HG03571 (cell line): ENCODE results near the gene SLC2A6.

Source experiments
- ATAC-seq: cut with Tn5 transposase; IDR thresholded peaks from one replicate; pipeline ENCODE4 v1.9.1; 2021; ENCODE audit not compliant: unreplicated experiment

The SLC2A6 gene

DNA sequence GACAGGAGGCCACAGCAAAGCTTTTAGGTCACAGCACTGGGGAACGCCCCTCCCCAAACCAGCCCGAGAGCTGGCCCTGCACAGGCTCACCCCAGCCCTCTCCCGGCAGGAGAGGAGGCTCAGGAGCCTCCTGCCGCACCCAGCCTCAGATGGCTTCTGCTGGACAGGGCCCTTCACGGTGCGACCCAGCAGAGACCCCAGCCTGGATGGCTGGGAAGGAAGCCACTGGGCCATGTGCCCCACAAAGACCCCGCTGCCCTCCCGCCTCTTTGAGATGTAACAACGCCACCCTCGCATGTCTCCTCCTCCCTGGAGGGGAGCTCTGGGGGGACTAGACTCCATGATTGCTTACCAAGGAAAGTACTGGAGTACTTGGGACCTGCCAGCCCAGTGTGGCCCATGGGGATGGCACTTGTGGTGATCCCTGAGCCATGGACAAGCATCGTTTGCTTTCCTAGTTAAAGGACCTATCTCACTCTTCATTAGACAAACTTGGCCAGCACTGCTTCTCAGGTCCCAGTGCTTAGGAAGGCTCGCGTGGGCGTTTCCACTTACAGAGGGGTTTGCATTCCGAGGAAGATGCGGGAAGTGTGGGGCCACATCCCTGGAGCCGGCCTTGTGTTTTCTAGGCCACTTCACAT, 36.8 kb upstream of the SLC2A6 start:
- no peak for ATAC-seq

DNA sequence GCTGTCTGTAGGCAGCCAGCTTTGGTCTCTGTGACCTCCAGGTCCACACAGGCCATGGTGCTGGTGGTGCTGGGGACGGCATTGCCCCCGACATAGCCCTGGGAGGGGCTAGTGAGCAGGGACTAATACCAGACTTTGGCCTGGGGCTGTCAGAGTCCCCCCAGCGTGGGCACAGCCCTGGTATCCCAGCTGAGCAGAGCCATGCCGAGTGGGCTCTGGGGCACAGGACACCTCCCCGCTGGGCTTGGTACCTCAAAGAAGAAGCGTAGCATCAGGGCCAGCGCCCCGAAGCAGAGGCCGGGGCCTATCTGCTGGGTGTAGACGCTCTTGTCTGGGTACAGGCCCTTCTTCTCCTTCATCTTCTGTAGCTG, 36.3 kb upstream of the SLC2A6 start:
- no peak for ATAC-seq

DNA sequence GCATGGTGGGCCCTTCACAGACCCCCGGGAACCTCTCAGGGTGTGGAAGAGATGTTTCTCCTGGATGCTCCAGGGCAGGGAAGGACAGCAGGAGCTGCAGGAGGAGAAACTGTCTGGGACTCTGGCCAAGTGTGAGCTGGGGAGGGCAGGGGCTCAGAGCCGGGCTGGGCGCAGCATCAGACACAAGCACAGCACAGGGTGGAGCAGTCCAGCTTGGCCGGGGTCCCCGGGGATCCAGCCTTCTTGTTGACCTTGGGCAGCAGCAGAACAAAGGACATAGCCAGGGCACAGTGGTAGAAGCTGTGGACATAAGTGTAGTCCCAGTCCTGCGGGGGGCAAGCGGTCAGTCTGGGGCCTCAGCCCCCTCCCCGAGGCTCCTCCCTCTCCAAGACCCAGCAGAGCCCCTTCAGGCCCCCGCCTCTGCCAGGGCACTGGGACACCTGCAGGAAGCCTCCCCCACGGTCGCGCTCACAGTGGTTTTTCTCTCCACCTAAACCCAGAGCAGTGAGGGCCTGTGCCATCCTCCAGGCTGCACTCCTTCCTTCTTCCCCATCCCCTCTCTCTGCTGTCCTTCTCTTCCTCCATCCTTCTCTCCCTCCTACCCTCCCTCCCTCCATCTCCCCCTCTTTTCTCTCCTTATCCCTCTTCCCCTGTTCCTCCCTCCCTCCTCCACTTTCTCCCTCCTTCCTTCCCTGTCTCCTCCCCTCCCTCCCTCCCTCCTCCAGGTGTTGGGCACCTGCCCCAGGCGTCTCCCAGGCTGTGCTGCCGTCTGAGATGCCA, 35.8 kb upstream of the SLC2A6 start:
- ATAC-seq: no peak

DNA sequence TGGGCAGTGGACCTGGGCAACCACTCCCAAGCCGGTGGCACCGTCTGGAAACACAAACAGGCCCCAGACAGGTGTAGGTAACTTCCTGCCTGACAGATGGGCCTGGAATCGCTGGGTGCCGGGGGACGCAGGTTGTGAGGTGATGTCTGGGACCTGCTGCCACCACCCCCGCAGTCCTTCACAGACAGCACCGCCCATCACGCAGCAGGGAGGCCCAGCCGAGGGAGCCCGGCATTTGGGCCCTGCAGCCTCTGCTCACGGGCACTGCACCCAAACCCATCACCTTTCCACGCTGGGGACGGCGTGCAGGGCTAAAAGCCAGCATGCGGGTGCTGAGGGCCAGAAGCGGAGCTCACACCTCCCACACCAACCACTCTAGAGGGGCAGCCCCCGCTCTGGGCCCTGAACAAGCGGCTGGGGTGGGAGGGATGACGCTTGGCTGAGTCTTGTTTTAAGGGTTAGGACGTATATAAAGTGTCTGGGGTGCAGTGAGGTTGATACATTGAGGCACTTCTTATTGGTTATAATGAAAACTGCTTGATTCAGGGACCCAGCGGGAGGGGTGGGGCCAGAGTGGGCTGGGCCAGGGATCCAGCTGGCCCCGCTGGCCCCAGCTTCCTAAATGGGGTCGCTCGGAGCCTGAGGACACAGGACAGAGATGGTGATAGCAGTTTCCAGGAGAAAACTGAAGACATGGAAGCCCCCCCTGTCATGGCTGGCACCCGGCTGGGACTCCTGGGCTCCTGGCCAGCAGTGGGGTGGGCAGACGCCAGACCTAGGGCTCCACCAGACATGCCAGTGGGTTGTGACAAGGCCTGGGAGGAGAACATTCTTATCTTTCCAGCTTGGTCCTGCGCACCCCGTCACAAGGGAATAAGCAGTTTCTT, 34.6 kb upstream of the SLC2A6 start:
- ATAC-seq: no peak

DNA sequence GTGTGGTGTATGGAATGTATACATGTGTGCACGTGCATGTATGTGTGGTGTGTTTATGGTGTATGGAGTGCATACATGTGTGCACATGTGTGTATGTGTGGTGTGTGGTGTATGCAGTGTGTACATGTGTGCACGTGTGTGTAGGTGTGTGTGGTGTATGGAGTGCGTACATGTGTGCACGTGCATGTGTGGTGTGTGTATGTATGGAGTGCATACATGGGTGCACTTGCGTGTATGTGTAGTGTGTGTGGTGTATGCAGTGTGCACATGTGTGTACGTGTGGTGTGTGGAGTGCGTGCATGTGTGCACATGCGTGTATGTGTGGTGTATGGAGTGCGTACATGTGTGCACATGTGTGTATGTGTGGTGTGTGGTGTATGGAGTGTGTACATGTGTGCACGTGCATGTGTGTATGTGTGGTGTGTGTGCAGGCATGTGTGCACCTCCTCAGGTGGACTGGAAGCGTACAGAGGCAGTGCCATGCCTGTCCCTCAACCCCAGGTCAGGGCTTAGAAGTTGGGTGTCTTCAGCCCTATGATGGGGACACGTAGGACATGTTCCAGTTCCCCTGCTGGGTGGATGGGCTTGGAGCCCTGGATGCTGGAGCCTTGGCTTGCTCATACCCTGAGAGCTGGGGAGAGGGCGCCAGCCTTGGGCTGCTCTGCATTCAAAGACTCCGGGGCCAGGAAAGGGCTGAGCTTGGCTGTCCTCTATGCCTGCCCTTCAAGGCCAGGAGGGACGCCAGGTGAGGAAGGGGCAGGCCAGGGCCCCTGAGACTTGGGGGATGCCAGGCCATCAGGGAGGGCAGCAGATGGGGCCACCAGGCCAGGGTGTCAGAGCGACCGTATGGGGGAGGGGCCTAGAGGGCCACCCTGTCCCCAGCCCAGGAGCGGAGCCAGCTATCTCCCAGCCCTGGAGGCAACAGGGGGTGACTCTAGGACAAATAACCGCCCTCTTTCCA, 33.6 kb upstream of the SLC2A6 start:
- no peak for ATAC-seq

DNA sequence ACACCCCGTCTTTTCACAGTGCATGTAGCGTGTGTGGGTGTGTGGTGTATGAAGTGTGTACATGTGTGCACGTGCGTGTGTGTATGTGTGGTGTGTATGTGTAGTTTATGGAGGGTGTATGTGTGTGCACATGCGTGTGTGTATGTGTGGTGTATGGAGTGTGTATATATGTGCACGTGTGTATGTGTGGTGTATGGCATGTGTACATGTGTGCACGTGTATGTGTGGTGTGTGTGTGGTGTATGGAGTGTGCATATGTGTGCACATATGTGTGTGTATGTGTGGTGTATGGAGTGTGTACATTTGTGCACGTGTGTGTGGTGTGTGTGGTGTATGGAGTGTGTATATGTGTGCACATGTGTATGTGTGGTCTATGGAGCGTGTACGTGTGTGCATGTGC, 32.7 kb upstream of the SLC2A6 start:
- ATAC-seq: no peak

DNA sequence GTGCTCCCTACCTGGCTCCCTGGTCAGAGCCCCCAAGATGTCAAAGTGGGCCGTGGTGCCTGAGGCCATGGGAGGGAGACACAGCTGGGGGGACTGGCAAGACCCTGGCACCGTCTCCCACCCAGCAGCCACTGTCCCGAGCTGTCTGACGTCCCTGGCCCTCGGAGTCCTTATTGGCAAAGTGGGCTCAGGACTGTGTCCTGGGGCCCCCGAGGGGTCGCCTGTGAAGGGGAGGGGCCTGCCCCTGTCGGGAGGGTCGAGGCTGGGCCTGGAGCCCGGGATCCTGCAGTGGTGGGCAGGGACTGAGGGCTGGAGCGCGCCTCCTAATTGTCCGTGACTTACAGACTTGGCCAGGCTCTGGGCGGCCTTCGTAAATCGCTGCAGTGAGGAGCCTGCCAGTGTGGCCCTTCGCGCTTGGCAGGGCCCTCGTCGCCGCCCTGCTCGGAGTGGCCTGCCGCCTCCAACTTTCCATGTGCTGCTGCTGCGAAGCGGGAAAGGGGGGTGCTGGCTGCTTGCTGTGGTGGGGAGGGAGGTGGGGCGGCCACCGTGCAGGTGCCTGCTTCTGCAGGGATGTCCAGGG, 32.1 kb upstream of the SLC2A6 start:
- no peak for ATAC-seq

DNA sequence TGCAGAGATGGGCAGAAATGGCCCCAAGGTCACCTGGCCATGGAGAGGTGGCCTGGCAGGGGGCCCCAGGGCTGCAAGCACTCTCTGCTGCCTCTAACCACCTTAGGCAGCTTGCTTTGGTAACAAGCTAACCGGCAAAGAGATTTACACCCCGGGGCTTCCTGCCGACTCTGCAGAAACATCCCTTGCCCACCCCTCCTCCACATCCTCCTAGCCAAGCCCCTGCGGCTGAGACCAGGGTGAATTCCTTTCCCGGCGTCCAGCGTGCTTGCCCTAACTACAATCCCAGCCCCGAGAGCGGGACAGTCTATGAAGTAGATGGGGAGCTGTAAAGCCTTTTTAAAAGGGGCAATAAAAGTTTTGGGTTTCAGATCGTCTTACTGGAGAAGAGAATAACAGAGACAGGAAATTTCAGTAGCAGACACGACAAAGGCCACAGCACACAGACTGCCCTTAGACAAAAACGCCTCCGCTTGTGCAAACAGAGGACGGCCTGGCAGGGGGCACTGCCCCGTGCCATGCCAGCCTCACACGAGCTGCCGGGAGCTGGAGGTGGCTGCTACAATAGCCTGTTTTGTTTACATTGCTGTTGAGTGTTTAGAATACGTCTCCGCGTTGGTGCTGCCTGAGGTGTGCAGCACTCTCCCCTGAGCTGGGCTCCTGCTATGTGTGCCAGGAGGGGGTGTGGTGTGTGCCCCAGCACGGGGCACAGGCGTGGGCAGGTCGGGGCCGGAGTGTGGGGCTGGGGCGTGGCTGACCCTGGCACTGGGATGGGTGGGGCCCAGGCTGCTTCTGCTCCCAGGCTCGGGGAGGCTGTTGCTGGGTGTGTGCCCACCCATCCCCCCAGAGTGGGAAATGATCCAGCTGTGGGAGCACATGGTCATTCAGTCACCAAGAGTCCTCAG, 30.5 kb upstream of the SLC2A6 start:
- no peak for ATAC-seq

DNA sequence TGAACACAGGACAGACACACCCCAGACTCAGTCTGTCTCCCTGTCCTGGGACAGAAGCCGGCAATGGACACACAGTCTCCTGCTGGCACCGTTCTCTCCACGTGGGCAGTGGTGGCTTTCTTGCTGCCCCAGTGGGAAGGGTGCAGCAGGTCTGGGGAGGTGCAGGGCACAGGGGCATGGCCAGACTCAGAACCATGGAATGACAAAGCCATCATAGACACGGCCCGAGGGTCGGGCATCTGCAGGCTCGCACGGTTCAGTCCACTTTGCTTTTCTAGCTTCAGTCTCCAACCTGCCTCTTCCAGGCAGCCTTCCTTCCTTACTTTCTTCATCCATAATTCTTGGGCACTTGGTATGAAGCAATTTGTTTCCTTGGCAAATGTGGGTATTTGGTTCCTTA, 29.1 kb upstream of the SLC2A6 start:
- ATAC-seq: no peak

DNA sequence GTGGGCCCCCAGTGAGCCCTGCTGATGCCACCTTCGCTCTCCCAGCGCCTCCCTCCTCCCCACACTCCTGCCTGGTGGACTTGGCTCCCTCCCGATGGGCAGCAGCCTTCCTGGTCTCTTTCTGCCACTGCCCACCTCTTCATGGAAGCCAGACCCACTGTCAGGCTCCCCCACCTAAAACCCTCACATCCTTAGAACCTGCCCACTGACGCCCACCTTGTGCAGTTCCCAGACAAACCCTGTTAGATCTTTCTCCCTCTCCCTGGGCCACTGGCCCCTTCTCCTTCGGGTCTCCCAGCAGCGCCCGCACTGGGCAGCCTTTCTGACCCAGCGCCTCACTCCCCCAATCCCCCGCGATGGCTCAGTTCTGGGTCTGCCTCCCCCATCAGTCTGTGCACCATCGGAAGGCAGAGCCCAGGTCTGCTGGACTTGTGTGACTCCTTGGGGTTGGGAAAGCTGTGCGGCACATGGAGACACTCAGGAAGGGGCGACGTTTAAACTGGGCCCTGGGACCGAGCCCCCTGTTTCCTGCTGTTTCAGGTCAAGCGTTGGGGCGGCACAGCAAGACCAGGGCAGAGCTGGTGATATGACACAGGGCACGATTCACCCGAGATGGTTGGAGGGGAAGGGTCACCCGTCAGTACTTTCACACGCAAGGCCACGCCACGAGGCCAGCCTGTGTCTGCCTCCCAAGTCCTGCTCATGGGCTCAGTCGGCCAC, 28.5 kb upstream of the SLC2A6 start:
- ATAC-seq: no peak

DNA sequence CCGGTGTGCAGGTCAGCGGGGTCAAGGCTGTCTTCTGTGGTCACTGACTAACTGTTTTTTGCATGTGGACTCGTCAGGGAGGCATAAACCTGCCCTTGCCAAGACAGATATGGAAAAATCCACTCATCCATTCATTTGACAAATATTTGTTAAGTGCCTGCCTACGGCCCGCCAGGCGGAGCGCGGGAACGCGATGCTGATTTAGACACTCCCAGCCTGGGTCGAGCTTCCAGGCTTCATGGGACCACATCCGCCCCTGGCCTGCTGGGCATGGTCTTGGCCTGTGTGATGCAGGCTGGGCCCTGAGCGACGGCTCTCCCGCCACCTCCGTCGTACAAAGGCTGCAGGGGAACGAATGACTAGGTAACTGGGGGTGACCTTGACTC, 27.7 kb upstream of the SLC2A6 start:
- no peak for ATAC-seq

DNA sequence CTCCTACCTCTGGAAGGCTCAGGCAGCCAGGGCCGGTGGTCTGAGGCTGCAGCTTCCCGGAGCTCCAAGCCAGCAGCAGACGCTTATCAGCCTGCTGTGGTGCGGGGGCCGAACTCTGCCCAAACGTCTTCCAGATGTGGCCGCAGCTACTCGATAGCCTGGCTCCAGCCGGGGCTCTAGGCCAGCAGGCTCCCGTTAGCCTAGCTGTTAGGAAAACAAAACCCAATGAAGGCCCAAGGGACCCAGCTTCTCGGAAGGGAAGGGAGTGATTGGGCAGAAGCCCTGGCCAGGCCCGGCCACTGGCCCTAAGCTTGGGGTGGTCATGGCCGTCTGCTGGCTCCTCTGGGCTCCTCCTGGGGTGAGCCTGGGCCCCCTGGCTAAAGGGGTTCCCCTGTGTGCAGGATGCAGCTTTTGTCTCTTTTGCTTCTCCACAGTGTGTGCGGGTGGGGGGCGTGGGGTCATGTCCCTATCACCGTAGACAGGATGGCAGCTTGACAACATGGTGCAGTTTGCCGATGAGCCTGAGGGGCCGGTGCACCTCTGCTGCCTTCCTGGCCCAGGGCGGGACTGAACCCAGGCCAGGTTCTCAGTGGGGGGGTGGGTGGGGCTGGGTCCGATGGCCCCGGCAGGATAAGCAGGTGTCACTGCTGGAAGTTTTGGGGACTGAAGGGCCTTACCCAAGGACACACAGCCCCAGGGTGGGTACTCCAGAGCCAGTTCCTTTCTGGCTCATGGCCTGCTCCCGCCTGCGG, 27.2 kb upstream of the SLC2A6 start:
- no peak for ATAC-seq

DNA sequence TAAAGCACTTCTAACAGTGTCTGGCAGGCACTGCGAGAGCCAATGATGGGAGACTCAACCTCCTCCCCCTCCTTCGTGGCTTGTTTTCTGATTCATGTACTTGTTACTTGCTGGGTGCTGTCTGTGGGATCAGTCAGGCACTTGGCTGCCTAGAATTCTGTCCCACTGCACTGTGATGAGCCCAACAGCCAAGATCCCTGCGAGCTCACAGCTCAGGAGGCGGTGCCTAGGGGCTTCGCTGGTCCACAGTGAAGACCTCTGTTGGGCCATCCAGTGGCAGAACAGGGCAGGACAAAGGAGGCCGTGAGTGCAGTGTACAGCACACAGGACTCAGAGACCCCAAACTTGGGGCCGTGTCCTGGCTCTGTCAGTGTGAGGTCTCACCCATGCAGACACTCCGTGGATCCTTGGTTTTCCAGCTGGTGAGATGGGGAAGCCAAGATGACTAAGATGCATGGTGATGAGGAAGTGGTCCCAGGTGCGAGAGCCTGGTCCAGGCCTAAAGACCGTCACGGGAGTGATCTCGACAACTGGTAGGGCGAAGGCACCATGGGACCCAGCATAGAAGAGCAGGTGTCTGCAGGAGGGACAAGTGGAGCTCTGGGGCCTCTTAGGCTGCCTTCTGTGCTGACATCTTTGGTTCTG, 26.4 kb upstream of the SLC2A6 start:
- no peak for ATAC-seq

DNA sequence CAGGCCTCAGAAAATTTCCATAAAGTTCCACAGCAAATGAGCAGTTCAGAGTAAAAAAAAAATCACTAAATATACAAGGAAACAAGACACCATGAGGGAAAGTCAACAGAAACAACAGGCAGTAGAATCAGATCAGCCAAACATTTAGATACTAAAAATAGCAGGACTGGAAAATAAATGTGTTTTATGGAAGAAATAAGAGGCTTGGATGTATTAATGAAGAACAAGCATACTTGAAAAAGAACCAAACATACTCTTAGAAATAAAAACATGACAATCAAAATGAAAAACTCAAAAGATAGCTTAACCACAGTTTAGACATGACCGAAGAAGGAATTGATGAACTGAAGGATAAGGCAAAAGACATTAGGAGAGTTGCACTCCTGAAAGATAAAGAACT, 23.2 kb upstream of the SLC2A6 start:
- ATAC-seq: no peak

DNA sequence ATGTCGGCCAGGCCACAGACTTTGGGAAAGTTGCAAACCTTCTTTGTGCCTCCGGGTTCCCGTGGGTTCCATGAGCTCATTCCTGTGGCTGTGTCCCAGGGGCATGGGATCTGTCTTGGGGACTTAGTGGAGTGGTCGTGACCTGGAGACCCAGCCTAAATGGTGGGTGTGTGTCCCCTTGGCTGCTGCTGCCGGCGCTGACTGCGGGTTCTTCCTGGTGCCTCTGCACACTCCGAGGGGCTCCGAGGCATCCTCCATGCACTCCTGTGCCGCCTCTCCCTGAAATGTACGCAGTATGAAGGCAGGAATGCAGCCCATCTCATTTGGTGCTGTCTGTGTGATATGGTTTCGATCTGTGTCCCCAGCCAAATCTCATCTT, 21.0 kb upstream of the SLC2A6 start:
- ATAC-seq: no peak

DNA sequence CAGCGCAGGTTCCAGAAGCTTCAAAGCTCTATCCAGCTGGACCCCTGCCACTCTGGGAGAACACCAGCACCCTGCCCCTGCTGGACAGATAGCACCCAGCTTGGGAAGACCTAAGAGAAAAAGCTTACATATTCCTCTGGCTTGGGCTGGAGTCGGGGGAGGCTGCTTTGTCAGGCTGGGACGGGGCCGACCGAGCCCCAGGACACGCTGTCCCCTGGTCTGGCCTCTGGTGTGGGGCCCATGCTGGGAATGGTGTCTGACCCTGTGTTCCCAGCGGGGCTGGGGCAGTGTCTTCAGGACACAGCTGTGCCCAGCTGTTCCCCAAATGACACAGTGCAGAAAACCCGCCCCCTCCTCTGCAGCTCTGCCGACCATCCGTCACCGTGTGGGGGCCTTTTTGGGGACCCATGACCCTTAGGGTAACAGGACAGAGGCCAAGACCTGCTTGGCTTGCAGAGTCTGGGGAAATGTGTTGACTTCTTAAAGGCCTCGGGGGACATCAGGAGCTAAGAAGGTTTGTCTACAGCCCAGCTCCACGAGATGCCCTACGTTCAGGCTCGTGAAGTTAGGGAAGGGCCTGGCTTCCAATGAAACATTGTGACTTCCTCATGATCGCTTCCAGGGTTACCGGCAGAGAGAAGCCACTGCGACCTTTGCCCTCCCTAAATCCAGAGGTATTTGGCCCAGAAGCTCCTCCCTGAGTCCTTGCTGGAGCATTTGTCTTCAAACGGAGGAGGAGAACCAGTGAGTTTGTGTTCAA, 20.4 kb upstream of the SLC2A6 start:
- no peak for ATAC-seq
